HCT116 (cell line): ENCODE measurements around the gene CD99L2. TPM values are rescaled to one million over a fixed set of nuclear protein-coding genes. Genes with fewer than 3 reads are reported as not detected.

ENCODE experiments used
- ATAC-seq: fragments of 200-7000 bp; cut with Tn5 transposase; 2 replicates; pipeline ENCODE4 v1.9.1; 2020; ENCODE audit warnings: mild to moderate bottlenecking, moderate library complexity
- BruUV-seq: library from RNA; stranded (reverse); fragments of 400-500 nt; replicated peaks from 2 replicates; lab custom pipeline; 2021; lab: Mats Ljungman, UMichigan
- CTCF ChIA-PET: fragments of 300-600 bp; sonication (Branson Sonifier 250); formaldehyde crosslinking; loops from one replicate; lab custom pipeline; 2021; ENCODE audit warnings: antibody characterized with exemption; lab: Charles Lee
- POLR2A ChIA-PET: fragments of 300-600, 350-600 bp; sonication (Branson Sonifier 250); formaldehyde crosslinking; loops from one replicate; lab custom pipeline; 2021; ENCODE audit warnings: antibody characterized with exemption; lab: Charles Lee
- RAD21 ChIA-PET, 2 experiments: fragments of 300-600 bp; sonication (Branson Sonifier 250); formaldehyde crosslinking; loops; one replicate each; lab custom pipeline; 2023; ENCODE audit warnings: low total read pairs in 2 of 2; ENCODE audit not compliant: uncharacterized antibody in 2 of 2, unreplicated experiment in 2 of 2, low non-redundant PET in 1 of 2; lab: Charles Lee
- DNase-seq: peaks from one replicate; pipeline ENCODE4 v3.0.0-alpha.2; 2010; ENCODE audit warnings: low read depth, low spot score
- H2AFZ ChIP-seq: fragments of 200-600 bp; shearing (Covaris generic), sonication (generic); 2 replicates; pipeline ENCODE4 v1.6.1; 2017; ENCODE audit warnings: low read depth, mixed run types, mixed read lengths, antibody characterized with exemption, low read length; ENCODE audit not compliant: poor library complexity, severe bottlenecking
- H3K27ac ChIP-seq: 2 replicates; pipeline ENCODE4 v1.5.1; 2012; ENCODE audit warnings: low read depth, low read length
- H3K27me3 ChIP-seq: fragments of 200-600 bp; sonication (generic); 2 replicates; pipeline ENCODE4 v1.6.1; 2016; ENCODE audit warnings: mixed run types, low read length, mixed read lengths; ENCODE audit not compliant: insufficient read depth
- H3K36me3 ChIP-seq, 2 experiments: fragments of 200-500 bp in 1 of 2; fragments of 200-600 bp in 1 of 2; sonication (Bioruptor generic) in 1 of 2; sonication (generic) in 1 of 2; 2 replicates each; pipeline versions ENCODE4 v1.5.1 to v1.6.1; 2014 to 2016; ENCODE audit warnings: low read length in 2 of 2, inconsistent platforms in 1 of 2, mixed read lengths in 1 of 2, mixed run types in 1 of 2; ENCODE audit not compliant: insufficient read depth in 2 of 2, control insufficient read depth in 1 of 2
- H3K4me1 ChIP-seq, 2 experiments: fragments of 200-600 bp in 1 of 2; sonication (generic) in 1 of 2; 2 replicates each; pipeline versions ENCODE4 v1.5.1 to v1.6.1; 2012 to 2017; ENCODE audit warnings: low read length in 2 of 2, inconsistent platforms in 1 of 2, mild to moderate bottlenecking in 1 of 2, mixed read lengths in 1 of 2, mixed run types in 1 of 2, moderate library complexity in 1 of 2; ENCODE audit not compliant: insufficient read depth in 2 of 2, control insufficient read depth in 1 of 2
- H3K4me2 ChIP-seq: fragments of 200-600 bp; sonication (generic); 2 replicates; pipeline ENCODE4 v1.6.1; 2017; ENCODE audit warnings: mixed run types, low read length, mixed read lengths
- H3K4me3 ChIP-seq, 2 experiments: fragments of 200-600 bp in 1 of 2; sonication (generic) in 1 of 2; replicated peaks in 1 of 2; 2 replicates each; pipeline ENCODE4 v1.5.1; 2011 to 2016; ENCODE audit warnings: low read length in 2 of 2, control low read depth in 1 of 2, low read depth in 1 of 2, mild to moderate bottlenecking in 1 of 2, mixed read lengths in 1 of 2, mixed run types in 1 of 2
- H3K79me2 ChIP-seq: fragments of 200-600 bp; sonication (generic); 2 replicates; pipeline ENCODE4 v1.6.1; 2017; ENCODE audit warnings: mild to moderate bottlenecking, mixed run types, low read length, moderate library complexity, mixed read lengths; ENCODE audit not compliant: insufficient read depth
- H3K9ac ChIP-seq: fragments of 200-600 bp; sonication (generic); 2 replicates; pipeline ENCODE4 v1.6.1; 2016; ENCODE audit warnings: low read length, mixed read lengths
- H3K9me2 ChIP-seq: fragments of 200-600 bp; sonication (generic), shearing (Covaris generic); 2 replicates; pipeline ENCODE4 v1.6.1; 2017; ENCODE audit warnings: mixed run types, mild to moderate bottlenecking, moderate library complexity; ENCODE audit not compliant: insufficient read depth
- H3K9me3 ChIP-seq, 2 experiments: fragments of 200-500 bp in 1 of 2; fragments of 200-600 bp in 1 of 2; sonication (Bioruptor generic) in 1 of 2; sonication (generic) in 1 of 2; 2 replicates each; pipeline ENCODE4 v1.6.1; 2014 to 2017; ENCODE audit warnings: low read length in 2 of 2, mixed read lengths in 2 of 2, inconsistent platforms in 1 of 2, low read depth in 1 of 2, mild to moderate bottlenecking in 1 of 2, mixed run types in 1 of 2, moderate library complexity in 1 of 2; ENCODE audit not compliant: control insufficient read depth in 1 of 2, insufficient read depth in 1 of 2
- H4K20me1 ChIP-seq: fragments of 200-600 bp; sonication (generic), shearing (Covaris generic); 2 replicates; pipeline ENCODE4 v1.6.1; 2017; ENCODE audit warnings: mixed run types, mild to moderate bottlenecking, moderate library complexity; ENCODE audit not compliant: insufficient read depth
- CEBPB ChIP-seq: IDR thresholded peaks from 2 replicates; pipeline ENCODE4 v1.6.1; 2012; ENCODE audit warnings: low read depth
- EGR1 ChIP-seq: IDR thresholded peaks from 2 replicates; pipeline ENCODE4 v1.6.1; 2012; ENCODE audit warnings: low read depth
- EZH2 ChIP-seq: fragments of 200-600 bp; sonication (generic); IDR thresholded peaks from 2 replicates; pipeline ENCODE4 v1.6.1; 2017; ENCODE audit warnings: antibody characterized with exemption, mixed run types
- REST ChIP-seq: IDR thresholded peaks from 2 replicates; pipeline ENCODE4 v1.6.1; 2012; ENCODE audit warnings: low read depth
- SIN3A ChIP-seq: IDR thresholded peaks from 2 replicates; pipeline ENCODE4 v1.6.1; 2012; ENCODE audit warnings: low read depth
- SRF ChIP-seq: IDR thresholded peaks from 2 replicates; pipeline ENCODE4 v1.6.1; 2012; ENCODE audit warnings: low read depth
- ZFX ChIP-seq: fragments of 450-650 bp; IDR thresholded peaks from 2 replicates; pipeline ENCODE4 v1.6.1; 2017
- intact Hi-C: fragments of 100-400 bp; cut with micrococcal nuclease; formaldehyde crosslinking; loops from 2 replicates; pipeline ENCODE4 v1.10.0; 2022
- total RNA-seq: library from RNA; stranded (reverse); gene quantifications from one replicate; pipeline ENCODE4 v1.2.1, GENCODE V29; 2021; ENCODE audit not compliant: unreplicated experiment

CD99L2 gene
- total RNA-seq, 1 experiment from 2014 or later, result 6.2 TPM

- ATAC-seq (no peak), DNase-seq (no peak)
- ChIA-PET CTCF (no interaction called here), RAD21 (interaction anchor here in 1 of 2 experiments (0.5 kb wide), 1 partner anchor 30 kb away, joined by 4 read pairs; no protein-coding TSS in a partner anchor), POLR2A (no interaction called here)
- no peaks in the 10 kb centered on the region for H3K36me3 ChIP-seq
- H4K20me1 ChIP-seq, result no peaks in the 10 kb centered on the region
- H3K4me1 ChIP-seq, result peaks cover 2 to 6% of the 10 kb centered on the region in 2 experiments; a peak in 2 of 4 replicates
- no TSS peak for BruUV-seq
- H3K9ac ChIP-seq, result no peak overlapping the region
- no peak for TF ChIP-seq SIN3A
- TF ChIP-seq EGR1, result no peak
- no peak for TF ChIP-seq EZH2
- no peak for TF ChIP-seq REST
- TF ChIP-seq ZFX, result no peak
- H2AFZ ChIP-seq, result no peak overlapping the region
- no peak overlapping the region for H3K27ac ChIP-seq
- H3K4me2 ChIP-seq, result no peak overlapping the region
- no peaks in the 10 kb centered on the region for H3K79me2 ChIP-seq
- H3K27me3 ChIP-seq, result no peaks in the 10 kb centered on the region
- H3K4me3 ChIP-seq, result no peak overlapping the region
- intact Hi-C loops, result no loop called here
- H3K9me3 ChIP-seq, result no peaks in the 10 kb centered on the region
- H3K9me2 ChIP-seq, result no peaks in the 10 kb centered on the region
These were observed 29.8 kb downstream of the CD99L2 start for GRCh38 chrX:150868625-150869024.

- no peak overlapping the region for H3K27ac ChIP-seq
- ChIA-PET RAD21 (no interaction called here), CTCF (no interaction called here), POLR2A (no interaction called here)
- DNase-seq (no peak), ATAC-seq (no peak)
- no peak overlapping the region for H2AFZ ChIP-seq
- H3K36me3 ChIP-seq, result no peaks in the 10 kb centered on the region
- H3K79me2 ChIP-seq, result no peaks in the 10 kb centered on the region
- no peaks in the 10 kb centered on the region for H3K4me1 ChIP-seq
- BruUV-seq, result no TSS peak
- H3K9me2 ChIP-seq, result no peaks in the 10 kb centered on the region
- H3K4me2 ChIP-seq, result no peak overlapping the region
- intact Hi-C loops, result no loop called here
- no peaks in the 10 kb centered on the region for H4K20me1 ChIP-seq
- H3K9me3 ChIP-seq, result no peaks in the 10 kb centered on the region
- no peaks in the 10 kb centered on the region for H3K27me3 ChIP-seq
- TF ChIP-seq SRF (no peak), CEBPB (no peak)
- no peak overlapping the region for H3K9ac ChIP-seq
- H3K4me3 ChIP-seq, result no peak overlapping the region
These were observed 34.3 kb downstream of the CD99L2 start for GRCh38 chrX:150864127-150864526.
